ENCODE measurements around the gene CIT.
"Not testable (repeated sequence)": the region's sequence is repeated elsewhere in the genome, so short reads cannot be mapped to it uniquely, and the experiment has no call there.

CIT gene

GRCh38 chr12:119672194-119672593, 204.9 kb downstream of the CIT start:
- DNase-seq, result no peak

- DNase-seq, result no peak
Observed at GRCh38 chr12:119671070-119671469, 206.1 kb downstream of the CIT start.

GRCh38 chr12:119669744-119670472, 207.2 kb downstream of the CIT start:
- no peak for DNase-seq

- no peak for DNase-seq
Observed at GRCh38 chr12:119668324-119668841, 208.7 kb downstream of the CIT start.

- peak; percentile 96 for DNase-seq
Observed at GRCh38 chr12:119667577-119668323, 209.4 kb downstream of the CIT start, which contains the start of gene PRKAB1. TSS of gene PRKAB1 (plus strand) at chr12:119668133. CDS start at chr12:119668245, 112 bp downstream.

- DNase-seq, result no peak
Observed at GRCh38 chr12:119666900-119667576, 210.1 kb downstream of the CIT start.

- no peak for DNase-seq
Observed at GRCh38 chr12:119666226-119666795, 210.8 kb downstream of the CIT start.

- DNase-seq, result no peak
Observed at GRCh38 chr12:119665164-119665929, 211.8 kb downstream of the CIT start.

GRCh38 chr12:119664642-119665041, 212.5 kb downstream of the CIT start:
- no peak for DNase-seq

- no peak for DNase-seq
Observed at GRCh38 chr12:119661882-119662281, 215.2 kb downstream of the CIT start.

GRCh38 chr12:119660076-119660475, 217.0 kb downstream of the CIT start:
- DNase-seq, result no peak

- no peak for DNase-seq
Observed at GRCh38 chr12:119659289-119659897, 217.7 kb downstream of the CIT start.

- DNase-seq, result not testable (repeated sequence)
Observed at GRCh38 chr12:119658166-119658565, 219.0 kb downstream of the CIT start.

GRCh38 chr12:119657001-119657400, 220.1 kb downstream of the CIT start:
- not testable (repeated sequence) for DNase-seq

GRCh38 chr12:119652665-119653064, 224.5 kb downstream of the CIT start:
- DNase-seq, result no peak

GRCh38 chr12:119649202-119649808, 227.8 kb downstream of the CIT start:
- no peak for DNase-seq

GRCh38 chr12:119645535-119646059, 231.5 kb downstream of the CIT start:
- DNase-seq, result no peak

- no peak for DNase-seq
Observed at GRCh38 chr12:119644930-119645329, 232.2 kb downstream of the CIT start.

- DNase-seq, result no peak
Observed at GRCh38 chr12:119642986-119643385, 234.1 kb downstream of the CIT start.

Data from NCI-H1092 (cell line).